ENCODE measurements around the gene KCNK3.
"Not testable (repeated sequence)": the region's sequence is repeated elsewhere in the genome, so short reads cannot be mapped to it uniquely, and the experiment has no call there.

The KCNK3 gene

GRCh38 chr2:26653207-26654060, 39.1 kb upstream of the KCNK3 start:
- no peak for TF ChIP-seq CTCF (IDR thresholded peaks at IDR 0.05; ENCODE audit: low read depth, low read length, missing control alignments)
- no peak overlapping the region for H3K4me3 ChIP-seq (replicated peaks; ENCODE audit: low read depth, low read length)
- no peak for DNase-seq (ENCODE audit: extremely low read depth, low read depth)

GRCh38 chr2:26654061-26654340, 38.5 kb upstream of the KCNK3 start:
- DNase-seq (ENCODE audit: extremely low read depth, low read depth), result no peak
- H3K4me3 ChIP-seq (replicated peaks; ENCODE audit: low read depth, low read length), result no peak overlapping the region
- no peak for TF ChIP-seq CTCF (IDR thresholded peaks at IDR 0.05; ENCODE audit: low read depth, low read length, missing control alignments)

- not testable (repeated sequence) for H3K4me3 ChIP-seq (replicated peaks; ENCODE audit: low read depth, low read length); DNase-seq (ENCODE audit: extremely low read depth, low read depth)
Measured at GRCh38 chr2:26655120-26655519, 37.4 kb upstream of the KCNK3 start.

GRCh38 chr2:26655611-26656195, 36.8 kb upstream of the KCNK3 start:
- DNase-seq (ENCODE audit: extremely low read depth, low read depth), result no peak
- no peak overlapping the region for H3K4me3 ChIP-seq (replicated peaks; ENCODE audit: low read depth, low read length)
- no peak for TF ChIP-seq CTCF (IDR thresholded peaks at IDR 0.05; ENCODE audit: low read depth, low read length, missing control alignments)

- no peak for DNase-seq (ENCODE audit: extremely low read depth, low read depth)
- H3K4me3 ChIP-seq (replicated peaks; ENCODE audit: low read depth, low read length), result no peak overlapping the region
- no peak for TF ChIP-seq CTCF (IDR thresholded peaks at IDR 0.05; ENCODE audit: low read depth, low read length, missing control alignments)
Measured at GRCh38 chr2:26657265-26657664, 35.3 kb upstream of the KCNK3 start.

- no peak for DNase-seq (ENCODE audit: extremely low read depth, low read depth)
- no peak for TF ChIP-seq CTCF (IDR thresholded peaks at IDR 0.05; ENCODE audit: low read depth, low read length, missing control alignments)
- no peak overlapping the region for H3K4me3 ChIP-seq (replicated peaks; ENCODE audit: low read depth, low read length)
Measured at GRCh38 chr2:26658691-26659346, 33.7 kb upstream of the KCNK3 start.

- no peak overlapping the region for H3K4me3 ChIP-seq (replicated peaks; ENCODE audit: low read depth, low read length)
- no peak for TF ChIP-seq CTCF (IDR thresholded peaks at IDR 0.05; ENCODE audit: low read depth, low read length, missing control alignments)
- no peak for DNase-seq (ENCODE audit: extremely low read depth, low read depth)
Measured at GRCh38 chr2:26660363-26660962, 32.1 kb upstream of the KCNK3 start.

- H3K4me3 ChIP-seq (replicated peaks; ENCODE audit: low read depth, low read length); DNase-seq (ENCODE audit: extremely low read depth, low read depth): not testable (repeated sequence)
Measured at GRCh38 chr2:26665296-26665695, 27.2 kb upstream of the KCNK3 start.
